Keratinocyte (primary cell): ENCODE measurements around the gene MAP3K5. TPM values are rescaled to one million over a fixed set of nuclear protein-coding genes. Genes with fewer than 3 reads are reported as not detected.
"Not testable (repeated sequence)": the region's sequence is repeated elsewhere in the genome, so short reads cannot be mapped to it uniquely, and the experiment has no call there.

Experiments
- DNase-seq: peaks from one replicate; pipeline ENCODE4 v3.0.0-alpha.2; 2011; ENCODE audit warnings: low read depth, missing footprints, low spot score
- FAIRE-seq: peaks from 2 replicates; lab custom pipeline; 2011; peaks lifted over from hg19 to GRCh38; lab: Jason Lieb, UNC
- H2AFZ ChIP-seq: 2 replicates; pipeline ENCODE4 v1.6.0; 2012; ENCODE audit warnings: low read length, control low read depth, inconsistent platforms; ENCODE audit not compliant: control insufficient read depth
- H3K27ac ChIP-seq: 2 replicates; pipeline ENCODE4 v1.5.1; 2011; ENCODE audit warnings: low read length; ENCODE audit not compliant: control insufficient read depth, insufficient read depth
- H3K27me3 ChIP-seq: 3 replicates; pipeline ENCODE4 v1.6.0; 2011; ENCODE audit warnings: low read length; ENCODE audit not compliant: control insufficient read depth, insufficient read depth; ENCODE audit errors: extremely low read depth
- H3K36me3 ChIP-seq, 2 experiments: 2 replicates in 1 of 2; 3 replicates in 1 of 2; pipeline ENCODE4 v1.5.1; 2011; ENCODE audit warnings: low read length in 2 of 2, mild to moderate bottlenecking in 1 of 2; ENCODE audit not compliant: control insufficient read depth in 2 of 2, insufficient read depth in 2 of 2; ENCODE audit errors: extremely low read depth in 1 of 2
- H3K4me1 ChIP-seq: 3 replicates; pipeline ENCODE4 v1.5.1; 2011; ENCODE audit warnings: low read length; ENCODE audit not compliant: control insufficient read depth, insufficient read depth; ENCODE audit errors: extremely low read depth
- H3K4me2 ChIP-seq: 3 replicates; pipeline ENCODE4 v1.6.0; 2011; ENCODE audit warnings: low read depth, low read length; ENCODE audit not compliant: control insufficient read depth, insufficient read depth; ENCODE audit errors: extremely low read depth
- H3K4me3 ChIP-seq, 3 experiments: fragments of 200-600 bp in 1 of 3; sonication (generic) in 1 of 3; 2 replicates in 2 of 3; 3 replicates in 1 of 3; pipeline ENCODE4 v1.5.1; 2011 to 2016; ENCODE audit warnings: low read length in 3 of 3, mild to moderate bottlenecking in 3 of 3, control low read depth in 2 of 3, inconsistent platforms in 1 of 3, low read depth in 1 of 3, mixed read lengths in 1 of 3, mixed run types in 1 of 3, moderate library complexity in 1 of 3; ENCODE audit not compliant: control insufficient read depth in 2 of 3, insufficient read depth in 2 of 3; ENCODE audit errors: extremely low read depth in 1 of 3
- H3K79me2 ChIP-seq: 2 replicates; pipeline ENCODE4 v1.6.0; 2012; ENCODE audit warnings: low read length; ENCODE audit not compliant: control insufficient read depth, insufficient read depth
- H3K9ac ChIP-seq: 3 replicates; pipeline ENCODE4 v1.6.0; 2011; ENCODE audit warnings: low read length; ENCODE audit not compliant: control insufficient read depth, insufficient read depth; ENCODE audit errors: extremely low read depth
- H3K9me1 ChIP-seq: 3 replicates; pipeline ENCODE4 v1.6.0; 2011; ENCODE audit warnings: low read length; ENCODE audit not compliant: control insufficient read depth, insufficient read depth; ENCODE audit errors: extremely low read depth
- H3K9me3 ChIP-seq: 2 replicates; pipeline ENCODE4 v1.5.1; 2012; ENCODE audit warnings: low read depth, low read length; ENCODE audit not compliant: control insufficient read depth
- H4K20me1 ChIP-seq: 3 replicates; pipeline ENCODE4 v1.6.0; 2011; ENCODE audit warnings: low read length; ENCODE audit not compliant: control insufficient read depth, insufficient read depth; ENCODE audit errors: extremely low read depth
- EZH2 ChIP-seq: IDR thresholded peaks from one replicate; pipeline ENCODE4 v1.6.1; 2012; ENCODE audit warnings: inconsistent platforms, mild to moderate bottlenecking, low read length, moderate library complexity
- dilution Hi-C: fragments of 300-500 bp; cut with MboI; formaldehyde crosslinking; loops from one replicate; pipeline ENCODE4 v1.7.0; 2020; ENCODE audit warnings: low sequenced_read_pairs; ENCODE audit not compliant: extremely low pct_ligation_motif_present
- polyA plus RNA-seq, 5 experiments: library from polyadenylated mRNA; depleted of rRNA in 3 of 5; stranded (reverse) in 3 of 5; stranded (forward) in 1 of 5; unstranded in 1 of 5; fragments of >200 nt; gene quantifications; 1 replicate in 1 of 5; 2 replicates in 3 of 5; 3 replicates in 1 of 5; pipeline versions ENCODE4 v1.2.1 to v1.2.3, GENCODE V29; 2011 to 2012; ENCODE audit warnings: missing spikeins in 2 of 5, low read depth in 1 of 5, low replicate concordance in 1 of 5
- TF ChIP-seq, protein P1 (sequence below), 3 experiments: IDR thresholded peaks in 1 of 3; conservative IDR thresholded peaks in 1 of 3; optimal IDR thresholded peaks in 1 of 3; 2 replicates in 2 of 3; 3 replicates in 1 of 3; pipeline versions ENCODE3 to v1.5.1; 2011; ENCODE audit warnings: low read length in 3 of 3, mild to moderate bottlenecking in 3 of 3, moderate library complexity in 2 of 3, control low read depth in 1 of 3, inconsistent platforms in 1 of 3; ENCODE audit not compliant: insufficient read depth in 2 of 3; ENCODE audit errors: extremely low read depth in 1 of 3

Gene MAP3K5
- polyA plus RNA-seq, 1 donor (not counting 4 experiments of a cell fraction or from before 2014, with no cell fraction given) = 3.4 TPM

DNA sequence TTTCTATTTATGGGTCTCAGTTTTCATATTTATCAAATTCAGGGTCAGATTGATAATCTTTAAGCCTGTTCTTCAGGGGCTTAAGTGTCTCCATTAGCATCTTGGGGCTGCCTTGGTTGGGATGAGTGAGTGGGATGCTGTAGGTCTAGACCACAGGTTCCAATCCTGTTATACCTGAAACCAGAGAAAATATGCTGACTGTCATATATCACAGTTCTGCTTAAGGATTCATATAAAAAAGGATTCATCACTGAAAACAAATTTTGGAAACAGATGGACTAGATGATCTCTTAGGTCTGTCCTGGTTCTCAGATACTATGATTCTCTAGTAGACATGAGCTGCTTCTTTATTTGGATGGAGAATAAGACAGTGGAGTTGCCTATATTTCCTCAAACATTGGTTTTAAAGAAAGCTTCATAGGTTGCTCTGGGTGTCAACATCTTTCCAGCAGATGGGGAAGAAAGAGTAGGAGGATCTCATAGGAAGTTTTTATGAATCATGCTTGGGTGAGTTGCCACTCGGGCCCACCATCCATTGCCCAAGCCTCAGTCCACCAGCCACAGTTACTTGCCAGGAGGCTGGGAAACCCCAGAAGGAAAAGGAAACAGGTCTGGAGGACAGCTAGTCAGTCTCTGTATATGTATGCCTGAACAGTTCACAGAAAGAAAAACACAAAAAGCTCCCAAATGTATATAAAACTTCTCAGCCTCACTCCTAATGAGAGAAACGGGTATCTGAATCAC lies 199.2 kb downstream of the MAP3K5 start:
- Histone ChIP-seq H3K4me1 (peaks cover 14% of the 10 kb centered on the region), H3K79me2 (no peaks in the 10 kb centered on the region), H3K9me1 (no peaks in the 10 kb centered on the region), H3K36me3 (no peaks in the 10 kb centered on the region), H4K20me1 (no peaks in the 10 kb centered on the region), H3K27ac (peak overlapping the region; percentile 73), H3K9ac (no peak overlapping the region), H3K4me2 (no peak overlapping the region), H2AFZ (no peak overlapping the region), H3K4me3 (no peak overlapping the region), H3K27me3 (no peaks in the 10 kb centered on the region), H3K9me3 (no peaks in the 10 kb centered on the region)
- TF ChIP-seq, protein P1, sequence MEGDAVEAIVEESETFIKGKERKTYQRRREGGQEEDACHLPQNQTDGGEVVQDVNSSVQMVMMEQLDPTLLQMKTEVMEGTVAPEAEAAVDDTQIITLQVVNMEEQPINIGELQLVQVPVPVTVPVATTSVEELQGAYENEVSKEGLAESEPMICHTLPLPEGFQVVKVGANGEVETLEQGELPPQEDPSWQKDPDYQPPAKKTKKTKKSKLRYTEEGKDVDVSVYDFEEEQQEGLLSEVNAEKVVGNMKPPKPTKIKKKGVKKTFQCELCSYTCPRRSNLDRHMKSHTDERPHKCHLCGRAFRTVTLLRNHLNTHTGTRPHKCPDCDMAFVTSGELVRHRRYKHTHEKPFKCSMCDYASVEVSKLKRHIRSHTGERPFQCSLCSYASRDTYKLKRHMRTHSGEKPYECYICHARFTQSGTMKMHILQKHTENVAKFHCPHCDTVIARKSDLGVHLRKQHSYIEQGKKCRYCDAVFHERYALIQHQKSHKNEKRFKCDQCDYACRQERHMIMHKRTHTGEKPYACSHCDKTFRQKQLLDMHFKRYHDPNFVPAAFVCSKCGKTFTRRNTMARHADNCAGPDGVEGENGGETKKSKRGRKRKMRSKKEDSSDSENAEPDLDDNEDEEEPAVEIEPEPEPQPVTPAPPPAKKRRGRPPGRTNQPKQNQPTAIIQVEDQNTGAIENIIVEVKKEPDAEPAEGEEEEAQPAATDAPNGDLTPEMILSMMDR (optimal IDR thresholded peaks at IDR 0.05 in 1 of 3, IDR thresholded peaks at IDR 0.05 in 1 of 3, conservative IDR thresholded peaks at IDR 0.05 in 1 of 3; ENCODE audit: extremely low read depth in 1 of 3, insufficient read depth in 2 of 3, low read length in 3 of 3) = no peak
- TF ChIP-seq EZH2 = no peak
- dilution Hi-C loops = no loop called here
- FAIRE-seq (no peak), DNase-seq (no peak)

DNA sequence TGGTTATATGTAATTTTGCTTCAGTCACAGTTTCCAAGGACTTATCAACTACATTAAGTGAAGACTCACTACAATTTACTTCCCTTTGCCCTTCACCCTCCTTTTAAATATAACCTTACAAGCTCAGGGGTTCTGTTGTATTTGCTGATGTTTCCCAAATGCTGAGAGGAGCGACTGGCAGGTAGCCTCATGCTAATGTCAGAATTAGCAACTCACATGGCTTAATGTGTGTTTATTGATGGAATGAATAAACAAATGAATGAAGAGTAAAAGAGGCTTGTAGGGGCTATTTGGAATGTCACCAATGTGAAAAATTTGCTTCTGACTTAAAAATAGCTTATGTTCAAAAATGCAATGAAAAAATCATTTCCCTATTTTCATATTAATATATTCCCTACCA lies 200.7 kb downstream of the MAP3K5 start:
- H3K27ac ChIP-seq = no peak overlapping the region
- no peak overlapping the region for H3K4me2 ChIP-seq
- H2AFZ ChIP-seq = no peak overlapping the region
- H4K20me1 ChIP-seq = no peaks in the 10 kb centered on the region
- DNase-seq (no peak), FAIRE-seq (no peak)
- H3K4me1 ChIP-seq = peaks cover 14% of the 10 kb centered on the region
- no peak overlapping the region for H3K9ac ChIP-seq
- TF ChIP-seq, protein P1 (optimal IDR thresholded peaks at IDR 0.05 in 1 of 3, IDR thresholded peaks at IDR 0.05 in 1 of 3, conservative IDR thresholded peaks at IDR 0.05 in 1 of 3; ENCODE audit: extremely low read depth in 1 of 3, insufficient read depth in 2 of 3, low read length in 3 of 3) = no peak
- no peak for TF ChIP-seq EZH2
- no peaks in the 10 kb centered on the region for H3K79me2 ChIP-seq
- H3K9me1 ChIP-seq = no peaks in the 10 kb centered on the region
- H3K27me3 ChIP-seq = no peaks in the 10 kb centered on the region
- H3K4me3 ChIP-seq = no peak overlapping the region
- no peaks in the 10 kb centered on the region for H3K36me3 ChIP-seq
- dilution Hi-C loops = no loop called here
- no peaks in the 10 kb centered on the region for H3K9me3 ChIP-seq

DNA sequence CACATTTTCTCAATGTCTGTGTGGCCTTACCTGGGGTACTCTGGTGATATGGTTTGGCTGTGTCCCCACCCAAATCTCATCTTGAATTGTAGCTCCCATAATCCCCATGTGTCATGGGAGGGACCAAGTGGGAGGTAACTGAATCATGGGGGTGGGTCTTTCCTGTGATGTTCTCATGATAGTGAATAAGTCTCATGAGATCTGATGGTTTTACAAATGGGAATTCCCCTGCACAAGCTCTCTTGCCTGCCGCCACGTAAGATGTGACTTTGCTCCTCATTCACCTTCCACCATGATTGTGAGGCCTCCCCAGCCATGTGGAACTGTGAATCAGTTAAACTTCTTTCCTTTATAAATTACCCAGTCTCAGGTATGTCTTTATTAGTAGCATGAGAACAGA lies 201.4 kb downstream of the MAP3K5 start:
- H3K9me3 ChIP-seq, H3K27ac ChIP-seq, H3K4me2 ChIP-seq, H4K20me1 ChIP-seq, FAIRE-seq, H3K9me1 ChIP-seq, H2AFZ ChIP-seq, H3K79me2 ChIP-seq, dilution Hi-C loops, DNase-seq, H3K4me3 ChIP-seq, H3K9ac ChIP-seq, H3K36me3 ChIP-seq, H3K27me3 ChIP-seq: not testable (repeated sequence)
- peaks cover 14% of the 10 kb centered on the region for H3K4me1 ChIP-seq
